NCI-H187 treated with DMSO at 0.1 percent for 48 hours (cell line): ENCODE measurements around the gene NAPB.

Experiments
- DNase-seq: peaks from one replicate; lab custom pipeline; 2025; lab: John Stamatoyannopoulos, UW

NAPB gene

GRCh38 chr20:23344336-23344735 lies 77.0 kb downstream of the NAPB start:
- no peak for DNase-seq

GRCh38 chr20:23343590-23343989 lies 77.7 kb downstream of the NAPB start:
- DNase-seq, result no peak

- no peak for DNase-seq
These were observed 80.2 kb downstream of the NAPB start for GRCh38 chr20:23341073-23341472.

GRCh38 chr20:23340524-23340923 lies 80.8 kb downstream of the NAPB start:
- DNase-seq, result no peak

GRCh38 chr20:23339986-23340385 lies 81.3 kb downstream of the NAPB start:
- no peak for DNase-seq

- no peak for DNase-seq
These were observed 84.0 kb downstream of the NAPB start for GRCh38 chr20:23337312-23337711.

GRCh38 chr20:23336476-23336875 lies 84.8 kb downstream of the NAPB start:
- DNase-seq, result no peak

GRCh38 chr20:23335521-23335920 lies 85.8 kb downstream of the NAPB start:
- no peak for DNase-seq

GRCh38 chr20:23334111-23334510 lies 87.2 kb downstream of the NAPB start:
- DNase-seq, result no peak

- no peak for DNase-seq
These were observed 88.8 kb downstream of the NAPB start for GRCh38 chr20:23332467-23332866.

GRCh38 chr20:23331450-23332350 lies 89.6 kb downstream of the NAPB start:
- DNase-seq, result no peak

- no peak for DNase-seq
These were observed 93.5 kb downstream of the NAPB start for GRCh38 chr20:23327617-23328333.

GRCh38 chr20:23326774-23327173 lies 94.5 kb downstream of the NAPB start:
- DNase-seq, result no peak

GRCh38 chr20:23325107-23325506 lies 96.2 kb downstream of the NAPB start:
- DNase-seq, result no peak
